GM12872 (cell line): ENCODE results near the gene APRT.

Experiments used
- TF ChIP-seq, protein P1 (sequence below): IDR thresholded peaks from 3 replicates; pipeline ENCODE4 v1.5.1; 2011; ENCODE audit warnings: low read depth, mild to moderate bottlenecking, low read length, moderate library complexity; ENCODE audit not compliant: insufficient read depth

Gene APRT

DNA sequence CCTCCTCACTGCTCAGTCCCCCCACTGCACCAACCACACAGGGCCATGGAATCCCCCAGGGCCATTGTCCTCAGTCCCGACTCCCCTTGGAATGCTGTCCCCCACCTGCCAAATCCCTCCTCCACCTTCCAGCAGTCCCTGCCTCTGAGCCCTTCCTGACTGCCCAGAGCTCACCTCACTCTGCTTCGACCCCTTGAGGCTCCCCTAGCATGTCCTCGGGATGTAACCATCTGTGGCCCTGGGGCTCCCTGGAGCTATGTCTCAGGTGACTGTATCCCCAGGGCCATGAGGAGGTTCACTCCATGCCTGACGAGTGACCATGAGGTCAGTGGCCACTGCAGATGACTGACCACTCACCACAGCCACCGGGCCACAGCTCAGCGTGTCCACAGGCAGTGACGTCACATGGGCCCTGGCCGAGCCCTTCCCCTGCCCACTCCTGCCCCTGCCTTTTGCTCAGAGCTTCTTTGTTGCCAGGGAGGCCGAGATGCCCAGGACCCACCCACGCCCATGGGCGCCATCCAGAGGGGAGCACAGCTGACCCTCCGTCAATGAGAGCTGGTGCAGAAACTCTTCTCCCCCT is 19.0 kb downstream of the APRT start:
- TF ChIP-seq, protein P1, sequence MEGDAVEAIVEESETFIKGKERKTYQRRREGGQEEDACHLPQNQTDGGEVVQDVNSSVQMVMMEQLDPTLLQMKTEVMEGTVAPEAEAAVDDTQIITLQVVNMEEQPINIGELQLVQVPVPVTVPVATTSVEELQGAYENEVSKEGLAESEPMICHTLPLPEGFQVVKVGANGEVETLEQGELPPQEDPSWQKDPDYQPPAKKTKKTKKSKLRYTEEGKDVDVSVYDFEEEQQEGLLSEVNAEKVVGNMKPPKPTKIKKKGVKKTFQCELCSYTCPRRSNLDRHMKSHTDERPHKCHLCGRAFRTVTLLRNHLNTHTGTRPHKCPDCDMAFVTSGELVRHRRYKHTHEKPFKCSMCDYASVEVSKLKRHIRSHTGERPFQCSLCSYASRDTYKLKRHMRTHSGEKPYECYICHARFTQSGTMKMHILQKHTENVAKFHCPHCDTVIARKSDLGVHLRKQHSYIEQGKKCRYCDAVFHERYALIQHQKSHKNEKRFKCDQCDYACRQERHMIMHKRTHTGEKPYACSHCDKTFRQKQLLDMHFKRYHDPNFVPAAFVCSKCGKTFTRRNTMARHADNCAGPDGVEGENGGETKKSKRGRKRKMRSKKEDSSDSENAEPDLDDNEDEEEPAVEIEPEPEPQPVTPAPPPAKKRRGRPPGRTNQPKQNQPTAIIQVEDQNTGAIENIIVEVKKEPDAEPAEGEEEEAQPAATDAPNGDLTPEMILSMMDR, result no peak

DNA sequence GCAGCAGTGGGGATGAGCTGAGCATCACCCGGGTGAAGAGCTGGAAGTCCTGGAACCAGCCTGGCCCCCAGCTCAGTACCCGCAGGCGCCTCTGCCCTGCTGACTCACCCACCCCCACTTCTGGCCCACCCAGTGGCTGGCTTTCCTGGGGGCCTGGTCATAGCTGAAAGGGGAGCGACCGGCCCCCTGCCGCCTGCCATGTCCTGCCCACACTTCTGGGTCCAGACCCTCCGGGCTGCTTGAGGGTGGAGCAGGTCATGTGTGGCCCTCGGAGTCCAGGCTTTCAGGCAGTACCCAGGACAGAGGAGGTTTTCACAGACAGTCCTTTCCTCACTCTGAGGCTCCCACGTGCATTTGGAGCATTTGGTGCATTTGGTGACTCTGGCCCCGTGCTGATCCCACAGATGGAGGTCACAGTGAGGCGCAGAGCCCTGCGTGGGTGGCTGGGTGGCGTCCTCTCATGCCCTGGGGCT is 19.6 kb downstream of the APRT start:
- TF ChIP-seq, protein P1, result no peak

DNA sequence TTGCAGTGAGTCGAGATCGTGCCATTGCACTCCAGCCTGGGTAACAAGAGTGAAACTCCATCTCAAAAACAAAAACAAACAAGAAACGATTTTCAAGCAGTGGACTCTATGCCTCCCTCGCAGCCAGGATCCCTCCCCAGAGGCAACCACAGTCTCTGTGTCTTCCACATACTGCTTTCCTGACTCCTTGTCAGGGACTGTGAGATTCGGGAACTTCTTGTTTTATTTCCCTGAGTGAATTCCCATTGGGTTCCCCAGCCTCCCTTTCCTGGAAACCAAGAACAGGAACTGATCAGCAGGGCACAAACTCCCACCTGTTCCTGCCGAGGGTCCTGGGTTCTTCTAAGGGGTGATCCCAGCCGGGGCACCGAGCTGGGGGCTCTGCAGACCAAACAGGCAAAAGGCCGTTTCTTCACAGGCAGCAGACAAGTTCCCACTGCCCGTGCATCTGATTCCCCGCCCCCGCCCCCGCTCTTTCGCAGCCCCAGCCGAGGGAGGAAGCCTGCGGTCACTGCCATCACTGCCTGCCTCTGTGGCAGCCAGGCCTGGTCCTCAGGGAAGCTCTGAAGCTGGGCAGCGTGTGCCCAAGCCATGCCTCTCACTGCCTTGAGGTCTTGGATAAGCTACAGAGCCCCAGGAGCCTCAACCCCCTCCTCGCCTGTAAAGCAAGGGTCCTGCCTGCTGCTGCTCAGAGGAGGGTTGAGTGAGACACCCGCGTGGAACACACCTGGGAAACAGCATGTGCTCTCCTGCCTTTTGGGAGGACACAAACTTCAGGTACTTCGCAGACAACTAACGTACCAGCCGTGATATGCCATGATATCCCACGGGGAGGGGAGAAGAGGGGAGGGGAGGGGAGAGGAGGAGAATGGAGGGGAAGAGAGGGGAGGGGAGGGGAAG is 21.2 kb downstream of the APRT start:
- TF ChIP-seq, protein P1, result no peak

GRCh38 chr16:88789594-88789993 is 22.1 kb downstream of the APRT start:
- TF ChIP-seq, protein P1, result no peak

DNA sequence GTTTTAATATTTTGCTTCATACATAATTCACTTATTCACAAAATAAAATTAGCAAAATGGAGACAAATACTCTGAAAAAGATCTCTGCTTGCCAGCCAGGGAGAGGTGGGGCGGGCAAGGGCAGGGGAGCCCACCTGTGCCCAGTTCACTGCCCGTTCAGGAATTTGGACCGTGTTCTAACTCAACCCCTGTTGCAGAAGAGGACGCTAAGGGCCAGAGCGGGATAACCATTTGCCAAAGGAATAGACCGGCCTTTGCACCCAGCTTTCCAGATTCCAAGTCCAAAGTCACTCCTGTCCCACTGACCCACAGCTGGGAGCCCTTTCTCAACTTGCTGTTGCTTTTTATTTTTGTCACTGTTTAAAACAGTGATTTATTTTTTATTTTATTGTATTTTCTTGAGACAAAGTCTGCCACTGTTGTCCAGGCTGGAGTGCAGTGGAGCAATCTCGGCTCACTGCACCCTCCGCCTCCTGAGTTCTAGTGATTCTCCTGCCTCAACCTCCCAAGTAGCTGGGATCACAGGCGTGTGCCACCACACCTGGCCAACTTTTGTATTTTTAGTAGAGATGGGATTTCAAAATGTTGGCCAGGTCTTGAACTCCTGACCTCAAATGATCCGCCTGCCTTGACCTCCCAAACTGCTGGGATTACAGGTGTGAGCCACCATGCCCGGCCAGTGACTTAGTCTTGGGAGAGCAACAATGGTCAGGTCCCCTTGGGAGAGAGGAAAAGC is 24.0 kb downstream of the APRT start:
- TF ChIP-seq, protein P1, result no peak

DNA sequence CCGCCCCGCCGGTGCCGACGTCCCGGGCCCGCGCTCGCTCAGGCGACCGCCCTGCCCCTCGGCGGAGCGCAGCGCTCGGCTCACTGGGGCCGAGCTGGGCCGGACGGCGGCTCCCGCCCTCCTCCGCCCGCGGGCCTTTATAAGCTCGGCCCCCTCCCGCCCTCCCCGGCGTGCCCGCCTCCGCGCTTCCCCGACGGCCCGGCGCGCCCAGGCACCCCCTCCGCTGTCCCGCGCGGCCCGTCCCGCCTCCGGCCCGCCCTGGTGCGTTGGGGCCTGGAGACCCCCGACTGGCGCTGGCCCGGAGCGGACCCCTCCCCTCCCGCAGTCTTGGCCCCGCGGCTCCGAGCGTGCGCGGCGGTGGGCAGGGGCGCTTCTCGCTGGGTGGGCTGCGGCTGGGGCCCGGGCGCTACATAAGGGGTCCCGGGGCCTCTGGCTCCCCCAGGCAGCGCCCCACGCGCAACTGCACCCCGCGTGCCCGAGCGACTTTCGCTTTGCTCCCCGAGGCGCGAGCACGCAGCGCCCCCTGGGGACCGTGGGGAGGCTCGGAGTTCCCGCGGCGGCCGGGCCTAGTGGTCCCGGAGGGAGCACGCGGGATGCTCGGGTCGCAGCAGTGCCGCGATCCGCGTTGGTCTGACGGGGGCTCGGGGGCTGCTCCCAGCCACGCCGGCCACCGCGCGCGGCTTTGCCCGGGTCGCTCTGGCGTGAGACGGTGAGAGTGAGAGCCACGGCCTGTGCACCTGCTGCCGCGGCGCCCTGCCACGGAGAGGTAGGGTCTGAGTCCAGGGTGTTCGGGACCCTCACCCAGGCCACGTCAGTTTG is 26.4 kb downstream of the APRT start, which contains the start of gene PIEZO1:
Gene PIEZO1 (minus strand): TSS at position 115 of the 819 bp plus-strand sequence. CDS start 256 bp downstream, outside the sequence.
- TF ChIP-seq, protein P1, result peak; percentile 83
